K562 (cell line): ENCODE measurements around the gene TNKS2. TPM values are rescaled to one million over a fixed set of nuclear protein-coding genes. Genes with fewer than 3 reads are reported as not detected.

Experiments
- ATAC-seq: fragments of 200-7000 bp; cut with Tn5 transposase; 3 replicates; pipeline ENCODE4 v1.9.1; 2020; ENCODE audit warnings: moderate library complexity
- BruUV-seq: library from RNA; stranded (reverse); fragments of 400-500 nt; replicated peaks from 2 replicates; lab custom pipeline; 2021; lab: Mats Ljungman, UMichigan
- CTCF ChIA-PET: fragments of 300-600 bp; formaldehyde crosslinking; extraction: SDS; loops from one replicate; lab custom pipeline; 2021; ENCODE audit warnings: low intra/inter-chr PET ratio; lab: Yijun Ruan, JAX
- POLR2A ChIA-PET: fragments of 300-600, 350-650 bp; sonication (Branson Sonifier 250); formaldehyde crosslinking; extraction: SDS; loops from one replicate; lab custom pipeline; 2021; ENCODE audit warnings: antibody characterized with exemption, inconsistent platforms; lab: Yijun Ruan, JAX
- DNase-seq, 4 experiments: peaks; one replicate each; pipeline versions ENCODE4 v3.0.0 to v3.0.0-alpha.2; 2011 to 2018; ENCODE audit warnings: low spot score in 3 of 4, mixed read lengths in 3 of 4; ENCODE audit errors: extremely low read depth in 1 of 4
- FAIRE-seq: peaks from 2 replicates; lab custom pipeline; 2011; peaks lifted over from hg19 to GRCh38; lab: Jason Lieb, UNC
- H2AFZ ChIP-seq: 2 replicates; pipeline ENCODE4 v1.6.0; 2011; ENCODE audit warnings: low read depth, low read length, control low read depth, inconsistent platforms
- H3K27ac ChIP-seq: fragments of 200-600 bp; 3 replicates; pipeline ENCODE4 v1.8.0; 2011; ENCODE audit warnings: low read depth, mild to moderate bottlenecking, control low read depth, inconsistent platforms, low read length, moderate library complexity, mixed read lengths; ENCODE audit errors: extremely low read depth
- H3K27me3 ChIP-seq, 2 experiments: fragments of 300-600 bp in 1 of 2; 2 replicates in 1 of 2; 3 replicates in 1 of 2; pipeline versions ENCODE4 v1.6.0 to v1.8.0; 2011; ENCODE audit warnings: inconsistent platforms in 2 of 2, low read length in 2 of 2, mild to moderate bottlenecking in 1 of 2, mixed read lengths in 1 of 2, moderate library complexity in 1 of 2; ENCODE audit not compliant: control insufficient read depth in 2 of 2, insufficient read depth in 2 of 2
- H3K36me3 ChIP-seq: fragments of 300-600 bp; 3 replicates; pipeline ENCODE4 v1.8.0; 2011; ENCODE audit warnings: mild to moderate bottlenecking, low read length, inconsistent platforms; ENCODE audit not compliant: control insufficient read depth, insufficient read depth
- H3K4me1 ChIP-seq, 2 experiments: fragments of 200-600 bp in 1 of 2; replicated peaks in 1 of 2; 2 replicates in 1 of 2; 3 replicates in 1 of 2; pipeline versions ENCODE4 v1.5.1 to v1.8.0; 2011; ENCODE audit warnings: inconsistent platforms in 2 of 2, low read length in 2 of 2, mild to moderate bottlenecking in 1 of 2, mixed read lengths in 1 of 2, moderate library complexity in 1 of 2; ENCODE audit not compliant: control insufficient read depth in 2 of 2, insufficient read depth in 2 of 2
- H3K4me2 ChIP-seq: 2 replicates; pipeline ENCODE4 v1.6.1; 2011; ENCODE audit warnings: low read length, control low read depth, inconsistent platforms, mixed read lengths; ENCODE audit not compliant: insufficient read depth
- H3K4me3 ChIP-seq: fragments of 200-600 bp; sonication (generic), shearing (Covaris generic); 2 replicates; pipeline ENCODE4 v1.5.1; 2016; ENCODE audit warnings: control low read depth, inconsistent platforms
- H3K79me2 ChIP-seq: fragments of 200-600 bp; 3 replicates; pipeline ENCODE4 v1.8.0; 2011; ENCODE audit warnings: low read length, inconsistent platforms; ENCODE audit not compliant: control insufficient read depth, insufficient read depth
- H3K9ac ChIP-seq, 2 experiments: 2 replicates each; pipeline versions ENCODE4 v1.6.0 to v1.6.1; 2011; ENCODE audit warnings: low read depth in 2 of 2, low read length in 2 of 2, control low read depth in 1 of 2, inconsistent platforms in 1 of 2, mild to moderate bottlenecking in 1 of 2, mixed read lengths in 1 of 2; ENCODE audit not compliant: insufficient read depth in 1 of 2
- H3K9me1 ChIP-seq: one replicate; pipeline ENCODE4 v1.6.0; 2011; ENCODE audit warnings: inconsistent platforms, mild to moderate bottlenecking, low read length, moderate library complexity; ENCODE audit not compliant: control insufficient read depth, insufficient read depth
- H3K9me3 ChIP-seq: replicated peaks from 2 replicates; pipeline ENCODE4 v1.5.1; 2011; ENCODE audit warnings: low read depth, low read length, inconsistent platforms; ENCODE audit not compliant: control insufficient read depth, insufficient read depth
- H4K20me1 ChIP-seq: replicated peaks from 2 replicates; pipeline ENCODE4 v1.6.1; 2011; ENCODE audit warnings: low read length, inconsistent platforms, mixed read lengths; ENCODE audit not compliant: control insufficient read depth, insufficient read depth
- ZNF263 ChIP-seq: sonication (generic); formaldehyde crosslinking; IDR thresholded peaks from 2 replicates; pipeline ENCODE4 v1.8.0; 2022; ENCODE audit warnings: mild to moderate bottlenecking, missing genetic modification reagents, borderline replicate concordance
- ZNF41 ChIP-seq: fragments of 250-450 bp; sonication (Bioruptor Pico); conservative IDR thresholded peaks from 2 replicates; pipeline ENCODE4 v1.4.0; 2020; ENCODE audit warnings: mild to moderate bottlenecking
- WGBS: fragments of 100-300 bp; shearing (Covaris generic); methylation state at CpG from one replicate; pipeline ENCODE4 v1.1.6; 2016; ENCODE audit warnings: low coverage, mixed read lengths; ENCODE audit not compliant: insufficient coverage; ENCODE audit errors: missing lambda C conversion rate; 5-methylcytosine and 5-hydroxymethylcytosine counted together
- in situ Hi-C: fragments of 300-500 bp; cut with MboI; formaldehyde crosslinking; loops from 4 replicates; pipeline ENCODE4 v1.15.0; 2018; ENCODE audit warnings: inconsistent platforms, mixed read lengths
- intact Hi-C: fragments of 100-400 bp; cut with micrococcal nuclease; formaldehyde crosslinking; loops from 2 replicates; pipeline ENCODE4 v1.14.2; 2022
- polyA plus RNA-seq, 8 experiments: library from polyadenylated mRNA; depleted of rRNA in 4 of 8; stranded (reverse) in 5 of 8; unstranded in 3 of 8; fragments of >200 nt; fragmentation: Nextera tagmentation in 2 of 8; fragmentation: Illumina TruSeq in 1 of 8; extraction: Ambion mirVana in 2 of 8; extraction: Trizol in 1 of 8; gene quantifications; 2 replicates each; pipeline versions ENCODE4 v1.2.1 to v1.2.3, GENCODE V29; 2011 to 2014; ENCODE audit warnings: inconsistent platforms in 1 of 8, missing spikeins in 1 of 8
- total RNA-seq, 7 experiments: library from RNA; depleted of rRNA in 6 of 7; stranded (reverse); fragments of >200 nt in 6 of 7; fragmentation: Illumina TruSeq in 2 of 7; extraction: Trizol in 2 of 7; gene quantifications; 2 replicates each; pipeline versions ENCODE4 v1.2.1 to v1.2.3, GENCODE V29; 2011 to 2021; ENCODE audit warnings: low replicate concordance in 1 of 7
- TF ChIP-seq, protein P1 (sequence below): sonication (generic); formaldehyde crosslinking; IDR thresholded peaks from 2 replicates; pipeline ENCODE4 v1.8.1; 2023; ENCODE audit warnings: mild to moderate bottlenecking, missing genetic modification reagents

TNKS2 gene
- total and polyA plus RNA-seq, 9 of the 15 experiments (the other 6 are each of a cell fraction or from before 2014, with no cell fraction given), result 3.5 to 19.8 (median 8.6) TPM

DNA sequence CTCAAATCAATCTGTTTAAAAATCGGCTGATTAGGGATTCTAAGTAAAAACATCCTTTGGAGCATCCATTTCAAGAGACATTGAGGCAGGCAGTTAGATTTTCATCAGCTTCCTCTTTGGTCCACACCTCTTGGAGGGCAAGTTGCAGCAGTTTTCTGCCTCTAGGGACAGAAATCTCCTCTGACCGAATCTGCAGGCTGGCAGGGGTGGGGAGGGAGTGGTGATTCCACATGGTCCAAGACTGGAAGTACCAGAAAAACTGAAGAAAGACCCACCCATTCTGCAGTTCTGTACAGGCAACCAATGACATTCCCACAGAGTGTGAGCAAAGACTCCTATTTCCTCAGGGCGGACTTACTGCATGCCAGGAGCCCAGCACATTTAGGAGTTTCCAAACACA lies 82.1 kb downstream of the TNKS2 start:
- Histone ChIP-seq H3K4me2 (no peak overlapping the region), H3K9me3 (no peaks in the 10 kb centered on the region), H4K20me1 (no peaks in the 10 kb centered on the region), H3K9me1 (no peaks in the 10 kb centered on the region), H3K9ac (no peak overlapping the region), H3K36me3 (no peaks in the 10 kb centered on the region), H2AFZ (no peak overlapping the region), H3K27ac (no peak overlapping the region), H3K4me3 (no peak overlapping the region), H3K27me3 (no peaks in the 10 kb centered on the region), H3K79me2 (no peaks in the 10 kb centered on the region), H3K4me1 (no peaks in the 10 kb centered on the region; a peak in 1 of 5 replicates)
- TF ChIP-seq ZNF41 (CRISPR knock-in tag) (no peak), ZNF263 (CRISPR knock-in tag) (no peak)
- TF ChIP-seq, protein P1, sequence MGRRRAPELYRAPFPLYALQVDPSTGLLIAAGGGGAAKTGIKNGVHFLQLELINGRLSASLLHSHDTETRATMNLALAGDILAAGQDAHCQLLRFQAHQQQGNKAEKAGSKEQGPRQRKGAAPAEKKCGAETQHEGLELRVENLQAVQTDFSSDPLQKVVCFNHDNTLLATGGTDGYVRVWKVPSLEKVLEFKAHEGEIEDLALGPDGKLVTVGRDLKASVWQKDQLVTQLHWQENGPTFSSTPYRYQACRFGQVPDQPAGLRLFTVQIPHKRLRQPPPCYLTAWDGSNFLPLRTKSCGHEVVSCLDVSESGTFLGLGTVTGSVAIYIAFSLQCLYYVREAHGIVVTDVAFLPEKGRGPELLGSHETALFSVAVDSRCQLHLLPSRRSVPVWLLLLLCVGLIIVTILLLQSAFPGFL (CRISPR knock-in tag), result no peak
- DNase-seq (no peak), ATAC-seq (peak; percentile 43; the same call in 2 of the 3 replicates), FAIRE-seq (no peak)
- ChIA-PET CTCF (no interaction called here), POLR2A (no interaction called here)
- intact Hi-C loops, result no loop called here
- BruUV-seq, result no TSS peak
- in situ Hi-C loops, result no loop called here
- WGBS, result 10% methylated on average over 3 of the region's 3 CpGs
